ENCODE results near the gene FRYL. TPM values are rescaled to one million over a fixed set of nuclear protein-coding genes. Genes with fewer than 3 reads are reported as not detected.
"Not testable (repeated sequence)": the region's sequence is repeated elsewhere in the genome, so short reads cannot be mapped to it uniquely, and the experiment has no call there.

FRYL gene
- total and polyA plus RNA-seq, 2 donors = 33.2 to 44.2 TPM

- no peak overlapping the region for H3K27ac ChIP-seq (ENCODE audit: low read depth in 1 of 2, low read length in 1 of 2)
- H3K27me3 ChIP-seq (ENCODE audit: control insufficient read depth in 2 of 2, insufficient read depth in 1 of 2, low read length in 1 of 2) = no peaks in the 10 kb centered on the region
- H3K4me1 ChIP-seq (ENCODE audit: control insufficient read depth in 2 of 2, insufficient read depth in 2 of 2, low read length in 2 of 2) = no peaks in the 10 kb centered on the region
- no peak for DNase-seq (ENCODE audit: low read depth in 6 of 9, low spot score in 9 of 9)
- no peak overlapping the region for H3K4me3 ChIP-seq (ENCODE audit: low read length in 2 of 2)
- H3K9me3 ChIP-seq (ENCODE audit: control insufficient read depth in 2 of 2, insufficient read depth in 1 of 2, low read length in 1 of 2) = no peaks in the 10 kb centered on the region
- no peaks in the 10 kb centered on the region for H3K36me3 ChIP-seq (ENCODE audit: control insufficient read depth in 2 of 2, insufficient read depth in 2 of 2, low read length in 1 of 2)
- WGBS = 16% methylated on average over 1 of the region's 1 CpG
These were observed 96.1 kb downstream of the FRYL start for GRCh38 chr4:48683784-48684666.

GRCh38 chr4:48682870-48683269 lies 97.2 kb downstream of the FRYL start:
- H3K9me3 ChIP-seq (ENCODE audit: control insufficient read depth in 2 of 2, insufficient read depth in 1 of 2, low read length in 1 of 2); H3K36me3 ChIP-seq (ENCODE audit: control insufficient read depth in 2 of 2, insufficient read depth in 2 of 2, low read length in 1 of 2); DNase-seq (ENCODE audit: low read depth in 6 of 9, low spot score in 9 of 9); H3K27ac ChIP-seq (ENCODE audit: low read depth in 1 of 2, low read length in 1 of 2); H3K4me1 ChIP-seq (ENCODE audit: control insufficient read depth in 2 of 2, insufficient read depth in 2 of 2, low read length in 2 of 2); H3K4me3 ChIP-seq (ENCODE audit: low read length in 2 of 2); H3K27me3 ChIP-seq (ENCODE audit: control insufficient read depth in 2 of 2, insufficient read depth in 1 of 2, low read length in 1 of 2): not testable (repeated sequence)
- 98% methylated on average over 3 of the region's 3 CpGs for WGBS

GRCh38 chr4:48681856-48682255 lies 98.2 kb downstream of the FRYL start:
- H3K27me3 ChIP-seq (ENCODE audit: control insufficient read depth in 2 of 2, insufficient read depth in 1 of 2, low read length in 1 of 2) = no peaks in the 10 kb centered on the region
- H3K4me1 ChIP-seq (ENCODE audit: control insufficient read depth in 2 of 2, insufficient read depth in 2 of 2, low read length in 2 of 2) = no peaks in the 10 kb centered on the region
- no peak overlapping the region for H3K4me3 ChIP-seq (ENCODE audit: low read length in 2 of 2)
- H3K9me3 ChIP-seq (ENCODE audit: control insufficient read depth in 2 of 2, insufficient read depth in 1 of 2, low read length in 1 of 2) = no peaks in the 10 kb centered on the region
- H3K27ac ChIP-seq (ENCODE audit: low read depth in 1 of 2, low read length in 1 of 2) = no peak overlapping the region
- peak in 4 of 9 donors; percentile 7 to 51 (median 27) for DNase-seq (ENCODE audit: low read depth in 6 of 9, low spot score in 9 of 9)
- H3K36me3 ChIP-seq (ENCODE audit: control insufficient read depth in 2 of 2, insufficient read depth in 2 of 2, low read length in 1 of 2) = no peaks in the 10 kb centered on the region

DNA sequence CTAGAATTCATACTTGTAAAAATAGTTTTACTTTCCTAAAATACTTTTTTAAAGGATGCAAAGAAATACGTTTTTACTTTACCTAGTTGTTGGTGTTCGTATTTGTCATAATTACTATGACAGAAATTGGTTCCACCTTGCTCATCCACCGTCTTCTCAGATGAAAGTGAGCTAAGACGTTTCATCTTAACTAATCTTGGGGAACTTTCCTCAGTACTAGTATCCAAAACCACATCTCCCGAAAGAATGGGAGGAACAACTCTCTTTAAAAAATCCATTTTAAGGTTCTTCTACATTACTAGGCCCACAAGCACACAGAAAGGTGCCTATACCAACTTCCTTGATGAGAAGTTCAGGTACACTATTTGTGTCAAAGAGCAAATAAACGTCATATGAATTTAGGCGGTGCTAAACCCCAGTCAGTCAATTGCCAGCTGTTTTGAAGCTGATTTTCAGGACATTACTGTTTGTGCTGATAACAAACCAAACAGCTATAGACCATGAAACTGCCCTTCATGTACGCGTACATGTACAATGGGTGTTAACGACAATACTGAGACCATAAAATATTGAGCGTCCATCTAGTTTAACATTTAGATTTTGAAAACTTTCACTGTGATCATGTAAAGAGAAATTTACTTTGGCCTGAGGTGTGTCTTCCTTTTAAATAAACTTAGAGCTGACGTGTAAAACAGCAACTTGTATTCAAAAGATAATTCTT lies 99.1 kb downstream of the FRYL start:
- DNase-seq (ENCODE audit: low read depth in 6 of 9, low spot score in 9 of 9) = no peak
- 94% methylated on average over 12 of the region's 12 CpGs for WGBS
- H3K27ac ChIP-seq (ENCODE audit: low read depth in 1 of 2, low read length in 1 of 2) = no peak overlapping the region

DNA sequence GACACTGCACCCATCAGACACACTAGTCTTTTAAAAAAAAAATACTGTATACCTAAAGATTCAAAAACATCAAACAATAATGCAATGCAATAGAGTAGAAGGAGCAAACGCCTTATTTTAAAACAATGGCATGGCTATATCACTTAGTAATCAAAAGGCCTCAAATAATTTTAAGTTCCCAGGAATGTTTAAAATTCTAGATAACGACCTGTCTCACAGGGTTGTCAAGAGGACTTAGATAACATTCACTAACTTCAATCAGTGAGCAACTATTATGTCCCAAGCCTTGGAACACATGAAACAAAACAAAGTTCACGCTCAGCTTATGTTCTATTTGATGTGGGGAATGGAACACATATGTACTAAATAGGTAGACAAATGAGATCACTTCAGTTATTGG lies 106.5 kb downstream of the FRYL start:
- 96% methylated on average over 3 of the region's 3 CpGs for WGBS
- no peak overlapping the region for H3K27ac ChIP-seq (ENCODE audit: low read depth in 1 of 2, low read length in 1 of 2)
- no peak for DNase-seq (ENCODE audit: low read depth in 6 of 9, low spot score in 9 of 9)
- no peaks in the 10 kb centered on the region for H3K4me1 ChIP-seq (ENCODE audit: control insufficient read depth in 2 of 2, insufficient read depth in 2 of 2, low read length in 2 of 2)
- no peaks in the 10 kb centered on the region for H3K27me3 ChIP-seq (ENCODE audit: control insufficient read depth in 2 of 2, insufficient read depth in 1 of 2, low read length in 1 of 2)
- H3K9me3 ChIP-seq (ENCODE audit: control insufficient read depth in 2 of 2, insufficient read depth in 1 of 2, low read length in 1 of 2) = no peaks in the 10 kb centered on the region
- peaks cover 0 to 3% of the 10 kb centered on the region in 2 donors for H3K36me3 ChIP-seq (ENCODE audit: control insufficient read depth in 2 of 2, insufficient read depth in 2 of 2, low read length in 1 of 2)
- H3K4me3 ChIP-seq (ENCODE audit: low read length in 2 of 2) = no peak overlapping the region

More for the DNA sequence above, 99.1 kb downstream of the FRYL start:
- H3K36me3 ChIP-seq (ENCODE audit: control insufficient read depth in 2 of 2, insufficient read depth in 2 of 2, low read length in 1 of 2) = no peaks in the 10 kb centered on the region
- no peaks in the 10 kb centered on the region for H3K9me3 ChIP-seq (ENCODE audit: control insufficient read depth in 2 of 2, insufficient read depth in 1 of 2, low read length in 1 of 2)
- no peak overlapping the region for H3K4me3 ChIP-seq (ENCODE audit: low read length in 2 of 2)
- H3K4me1 ChIP-seq (ENCODE audit: control insufficient read depth in 2 of 2, insufficient read depth in 2 of 2, low read length in 2 of 2) = no peaks in the 10 kb centered on the region
- H3K27me3 ChIP-seq (ENCODE audit: control insufficient read depth in 2 of 2, insufficient read depth in 1 of 2, low read length in 1 of 2) = no peaks in the 10 kb centered on the region

- Histone ChIP-seq H3K36me3 (ENCODE audit: control insufficient read depth in 2 of 2, insufficient read depth in 2 of 2, low read length in 1 of 2) (peaks cover 0 to 3% of the 10 kb centered on the region in 2 donors), H3K27ac (ENCODE audit: low read depth in 1 of 2, low read length in 1 of 2) (no peak overlapping the region), H3K4me3 (ENCODE audit: low read length in 2 of 2) (no peak overlapping the region), H3K4me1 (ENCODE audit: control insufficient read depth in 2 of 2, insufficient read depth in 2 of 2, low read length in 2 of 2) (no peaks in the 10 kb centered on the region), H3K27me3 (ENCODE audit: control insufficient read depth in 2 of 2, insufficient read depth in 1 of 2, low read length in 1 of 2) (no peaks in the 10 kb centered on the region), H3K9me3 (ENCODE audit: control insufficient read depth in 2 of 2, insufficient read depth in 1 of 2, low read length in 1 of 2) (no peaks in the 10 kb centered on the region)
- no peak for DNase-seq (ENCODE audit: low read depth in 6 of 9, low spot score in 9 of 9)
- 98% methylated on average over 1 of the region's 1 CpG for WGBS
These were observed 109.5 kb downstream of the FRYL start for GRCh38 chr4:48670587-48670986.

DNA sequence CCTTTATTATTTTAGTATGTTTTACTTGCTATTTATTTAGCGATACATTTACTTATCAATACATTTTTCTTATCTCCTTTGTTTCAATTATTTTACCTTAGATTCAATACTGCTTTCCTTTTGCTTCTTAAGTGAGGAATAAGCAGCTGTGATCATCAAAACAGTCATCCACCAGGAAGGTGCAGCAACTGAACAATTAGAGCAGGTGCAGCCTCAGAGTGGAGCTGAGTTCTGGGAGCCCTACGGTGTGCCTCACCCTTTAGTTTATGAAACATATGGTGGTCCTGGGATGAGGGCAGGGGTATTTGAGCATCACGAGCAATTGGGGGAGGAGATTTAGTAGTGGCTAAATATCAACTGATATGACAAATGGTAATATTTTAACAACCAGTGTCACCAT lies 111.0 kb downstream of the FRYL start:
- H3K27ac ChIP-seq (ENCODE audit: low read depth in 1 of 2, low read length in 1 of 2) = no peak overlapping the region
- H3K4me1 ChIP-seq (ENCODE audit: control insufficient read depth in 2 of 2, insufficient read depth in 2 of 2, low read length in 2 of 2) = no peaks in the 10 kb centered on the region
- H3K36me3 ChIP-seq (ENCODE audit: control insufficient read depth in 2 of 2, insufficient read depth in 2 of 2, low read length in 1 of 2) = peaks cover 0 to 3% of the 10 kb centered on the region in 2 donors
- no peaks in the 10 kb centered on the region for H3K9me3 ChIP-seq (ENCODE audit: control insufficient read depth in 2 of 2, insufficient read depth in 1 of 2, low read length in 1 of 2)
- 81% methylated on average over 3 of the region's 3 CpGs for WGBS
- no peaks in the 10 kb centered on the region for H3K27me3 ChIP-seq (ENCODE audit: control insufficient read depth in 2 of 2, insufficient read depth in 1 of 2, low read length in 1 of 2)
- DNase-seq (ENCODE audit: low read depth in 6 of 9, low spot score in 9 of 9) = no peak
- no peak overlapping the region for H3K4me3 ChIP-seq (ENCODE audit: low read length in 2 of 2)

- no peaks in the 10 kb centered on the region for H3K4me1 ChIP-seq (ENCODE audit: control insufficient read depth in 2 of 2, insufficient read depth in 2 of 2, low read length in 2 of 2)
- no peaks in the 10 kb centered on the region for H3K27me3 ChIP-seq (ENCODE audit: control insufficient read depth in 2 of 2, insufficient read depth in 1 of 2, low read length in 1 of 2)
- H3K36me3 ChIP-seq (ENCODE audit: control insufficient read depth in 2 of 2, insufficient read depth in 2 of 2, low read length in 1 of 2) = peaks cover 0 to 3% of the 10 kb centered on the region in 2 donors
These were observed 111.6 kb downstream of the FRYL start for GRCh38 chr4:48668254-48669017.

GRCh38 chr4:48667148-48667547 lies 112.9 kb downstream of the FRYL start:
- 88% methylated on average over 2 of the region's 2 CpGs for WGBS
- Histone ChIP-seq H3K4me3 (ENCODE audit: low read length in 2 of 2) (no peak overlapping the region), H3K4me1 (ENCODE audit: control insufficient read depth in 2 of 2, insufficient read depth in 2 of 2, low read length in 2 of 2) (no peaks in the 10 kb centered on the region), H3K36me3 (ENCODE audit: control insufficient read depth in 2 of 2, insufficient read depth in 2 of 2, low read length in 1 of 2) (peaks cover 0 to 3% of the 10 kb centered on the region in 2 donors), H3K27me3 (ENCODE audit: control insufficient read depth in 2 of 2, insufficient read depth in 1 of 2, low read length in 1 of 2) (no peaks in the 10 kb centered on the region), H3K27ac (ENCODE audit: low read depth in 1 of 2, low read length in 1 of 2) (no peak overlapping the region), H3K9me3 (ENCODE audit: control insufficient read depth in 2 of 2, insufficient read depth in 1 of 2, low read length in 1 of 2) (no peaks in the 10 kb centered on the region)
- no peak for DNase-seq (ENCODE audit: low read depth in 6 of 9, low spot score in 9 of 9)

More at GRCh38 chr4:48668254-48669017, 111.6 kb downstream of the FRYL start:
- H3K4me3 ChIP-seq (ENCODE audit: low read length in 2 of 2) = no peak overlapping the region
- no peaks in the 10 kb centered on the region for H3K9me3 ChIP-seq (ENCODE audit: control insufficient read depth in 2 of 2, insufficient read depth in 1 of 2, low read length in 1 of 2)
- WGBS = 93% methylated on average over 4 of the region's 4 CpGs
- no peak for DNase-seq (ENCODE audit: low read depth in 6 of 9, low spot score in 9 of 9)
- H3K27ac ChIP-seq (ENCODE audit: low read depth in 1 of 2, low read length in 1 of 2) = no peak overlapping the region

All from thymus (tissue), 11 donors.